GM10266 (cell line): ENCODE data around the gene ARRDC2.

ENCODE experiments used
- DNase-seq: peaks from one replicate; pipeline ENCODE4 v3.0.0; 2012; ENCODE audit errors: extremely low spot score
- CTCF ChIP-seq: IDR thresholded peaks from 2 replicates; pipeline ENCODE4 v1.5.1; 2012; ENCODE audit warnings: mild to moderate bottlenecking, low read depth; ENCODE audit not compliant: control insufficient read depth, insufficient read depth; ENCODE audit errors: missing control alignments

The ARRDC2 gene

GRCh38 chr19:18063463-18063862 lies 55.5 kb downstream of the ARRDC2 start:
- TF ChIP-seq CTCF: no peak
- DNase-seq: no peak
